B cell (primary cell): ENCODE results near the gene RBFA.

Experiments
- EZH2 ChIP-seq: IDR thresholded peaks from 2 replicates; pipeline ENCODE4 v1.6.1; 2012; ENCODE audit warnings: borderline replicate concordance, low read depth, mild to moderate bottlenecking, moderate library complexity, low read length; ENCODE audit not compliant: insufficient read depth, poor library complexity, severe bottlenecking
- TF ChIP-seq, protein P1 (sequence below): fragments of 200-600 bp; IDR thresholded peaks from one replicate; pipeline ENCODE4 v1.8.0; 2022; ENCODE audit warnings: antibody characterized with exemption, mild to moderate bottlenecking

DNA sequence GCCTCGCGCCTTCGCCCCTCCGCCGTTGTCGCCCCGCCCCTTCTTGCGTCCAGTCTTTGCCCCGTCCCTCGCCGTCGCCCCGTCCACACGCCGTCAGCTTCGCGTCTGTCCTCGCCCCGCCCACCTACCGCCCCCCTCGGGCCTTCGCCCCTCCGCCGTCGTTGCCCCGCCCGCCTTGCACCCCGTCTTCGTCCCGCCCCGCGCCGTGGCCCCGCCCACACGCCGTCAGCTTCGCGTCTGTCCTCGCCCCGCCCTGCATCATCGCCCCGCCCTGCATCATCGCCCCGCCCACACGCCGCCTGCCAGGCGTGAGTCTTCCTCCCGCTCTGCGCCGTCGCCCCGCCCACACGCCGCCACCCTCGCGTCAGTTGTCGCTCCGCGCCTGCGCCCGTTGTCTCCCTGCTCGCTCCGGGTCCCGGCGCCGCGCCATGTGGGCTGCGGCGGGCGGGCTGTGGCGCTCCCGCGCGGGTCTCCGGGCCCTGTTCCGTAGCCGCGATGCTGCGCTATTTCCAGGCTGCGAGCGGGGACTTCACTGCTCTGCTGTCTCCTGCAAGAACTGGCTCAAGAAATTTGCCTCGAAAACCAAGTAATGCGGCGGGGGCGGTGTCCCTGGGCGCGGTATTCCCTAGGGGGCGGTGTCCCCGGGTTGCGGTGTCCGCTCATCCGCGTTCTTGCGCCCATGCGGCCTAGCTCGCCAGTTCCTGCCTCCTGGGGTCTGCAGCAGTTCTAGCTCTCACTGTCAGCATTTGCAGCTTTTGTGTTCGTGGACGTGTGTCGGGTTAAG, at the start of gene RBFA:
- no peak for TF ChIP-seq EZH2
- TF ChIP-seq, protein P1, sequence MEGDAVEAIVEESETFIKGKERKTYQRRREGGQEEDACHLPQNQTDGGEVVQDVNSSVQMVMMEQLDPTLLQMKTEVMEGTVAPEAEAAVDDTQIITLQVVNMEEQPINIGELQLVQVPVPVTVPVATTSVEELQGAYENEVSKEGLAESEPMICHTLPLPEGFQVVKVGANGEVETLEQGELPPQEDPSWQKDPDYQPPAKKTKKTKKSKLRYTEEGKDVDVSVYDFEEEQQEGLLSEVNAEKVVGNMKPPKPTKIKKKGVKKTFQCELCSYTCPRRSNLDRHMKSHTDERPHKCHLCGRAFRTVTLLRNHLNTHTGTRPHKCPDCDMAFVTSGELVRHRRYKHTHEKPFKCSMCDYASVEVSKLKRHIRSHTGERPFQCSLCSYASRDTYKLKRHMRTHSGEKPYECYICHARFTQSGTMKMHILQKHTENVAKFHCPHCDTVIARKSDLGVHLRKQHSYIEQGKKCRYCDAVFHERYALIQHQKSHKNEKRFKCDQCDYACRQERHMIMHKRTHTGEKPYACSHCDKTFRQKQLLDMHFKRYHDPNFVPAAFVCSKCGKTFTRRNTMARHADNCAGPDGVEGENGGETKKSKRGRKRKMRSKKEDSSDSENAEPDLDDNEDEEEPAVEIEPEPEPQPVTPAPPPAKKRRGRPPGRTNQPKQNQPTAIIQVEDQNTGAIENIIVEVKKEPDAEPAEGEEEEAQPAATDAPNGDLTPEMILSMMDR: no peak
